HG02870 (cell line): ENCODE measurements around the gene PALMD.

Source experiments
- ATAC-seq: cut with Tn5 transposase; IDR thresholded peaks from one replicate; pipeline ENCODE4 v1.9.1; 2021; ENCODE audit warnings: mild to moderate bottlenecking, moderate library complexity; ENCODE audit not compliant: unreplicated experiment

Gene PALMD

DNA sequence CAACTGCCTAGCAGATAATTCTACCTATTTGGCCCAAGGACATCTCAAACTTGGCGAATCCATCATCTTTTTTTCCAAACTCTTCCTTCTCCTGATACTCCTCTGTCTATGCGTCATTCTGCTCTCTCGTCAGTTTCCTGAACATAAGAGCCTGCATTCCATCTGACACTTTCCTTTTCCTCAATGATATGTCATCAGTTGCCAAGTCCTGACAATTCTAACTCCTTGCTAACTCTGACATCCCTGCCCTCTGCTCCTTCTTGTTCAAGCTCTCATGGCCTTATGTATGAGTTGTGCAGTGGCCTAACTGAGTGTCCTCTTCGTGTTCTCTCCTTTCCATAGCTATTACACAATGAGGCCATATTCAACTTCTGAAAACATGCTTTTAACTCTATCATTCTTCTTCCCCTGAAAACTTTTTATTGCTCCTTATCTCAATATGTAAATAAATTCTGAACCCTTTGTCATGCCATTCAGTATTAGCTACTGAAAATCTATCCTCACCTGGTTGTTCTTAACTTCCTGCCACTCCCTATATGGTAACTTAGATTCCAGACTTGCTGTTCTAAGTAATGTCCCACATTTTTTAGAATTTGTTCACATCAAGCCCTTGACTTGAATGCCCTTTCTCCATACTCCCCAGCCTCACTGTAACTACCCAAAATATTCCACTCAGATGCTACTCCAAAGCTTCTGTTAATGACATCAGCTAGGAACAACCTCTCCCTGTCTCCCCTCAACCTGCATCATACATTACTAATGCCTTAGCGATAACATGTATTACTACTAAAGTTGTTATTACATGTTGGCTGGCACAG lies 11.5 kb downstream of the PALMD start:
- no peak for ATAC-seq

DNA sequence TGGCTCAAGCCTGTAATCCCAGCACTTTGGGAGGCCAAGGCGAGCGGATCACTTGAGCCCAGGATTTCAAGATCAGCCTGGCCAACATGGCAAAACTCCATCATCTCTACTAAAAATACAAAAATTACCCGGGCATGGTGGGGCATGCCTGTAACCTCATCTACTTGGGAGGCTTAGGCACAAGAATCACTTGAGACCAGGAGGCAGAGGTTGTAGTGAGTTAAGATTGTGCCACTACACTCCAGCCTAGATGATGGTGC lies 12.0 kb downstream of the PALMD start:
- no peak for ATAC-seq

DNA sequence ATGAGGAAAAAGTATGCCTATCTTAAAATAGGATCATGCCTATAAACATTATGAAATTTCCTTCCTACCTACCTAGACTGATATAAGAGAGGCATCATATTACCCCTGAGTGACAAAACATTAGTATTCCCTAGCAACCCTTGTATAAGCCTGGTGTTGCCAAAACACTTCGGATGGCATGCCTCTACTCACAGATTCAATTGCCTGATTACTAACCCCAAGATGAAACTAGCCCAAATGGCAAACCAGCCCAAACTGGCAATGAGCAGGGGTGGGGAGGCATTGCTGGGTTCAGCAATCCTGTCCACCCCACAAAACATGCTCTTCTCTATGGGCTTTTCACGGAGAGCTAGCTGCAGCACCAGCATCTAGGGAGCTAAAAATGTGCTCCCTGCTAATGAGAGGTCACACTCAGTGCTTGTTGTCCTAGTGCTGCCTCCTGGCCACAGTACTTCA lies 13.9 kb downstream of the PALMD start:
- no peak for ATAC-seq

DNA sequence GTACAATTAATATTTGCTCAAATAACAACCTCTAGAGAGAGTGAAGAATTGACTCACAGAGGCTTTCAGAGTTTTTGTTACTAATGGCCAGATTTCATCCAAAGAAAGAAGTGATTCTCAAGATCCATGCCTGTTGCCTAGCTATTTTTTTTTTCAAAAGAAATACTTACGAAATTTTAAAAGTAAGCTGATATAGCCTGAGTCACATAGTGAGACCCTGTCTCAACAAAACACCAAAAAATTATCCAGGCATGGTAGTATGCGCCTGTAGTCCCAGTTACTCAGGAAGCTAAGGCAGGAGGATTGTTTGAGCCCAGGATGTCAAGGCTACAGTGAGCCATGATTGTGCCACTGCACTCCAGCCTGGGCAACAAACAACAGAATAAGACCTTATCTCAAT lies 14.6 kb downstream of the PALMD start:
- no peak for ATAC-seq

DNA sequence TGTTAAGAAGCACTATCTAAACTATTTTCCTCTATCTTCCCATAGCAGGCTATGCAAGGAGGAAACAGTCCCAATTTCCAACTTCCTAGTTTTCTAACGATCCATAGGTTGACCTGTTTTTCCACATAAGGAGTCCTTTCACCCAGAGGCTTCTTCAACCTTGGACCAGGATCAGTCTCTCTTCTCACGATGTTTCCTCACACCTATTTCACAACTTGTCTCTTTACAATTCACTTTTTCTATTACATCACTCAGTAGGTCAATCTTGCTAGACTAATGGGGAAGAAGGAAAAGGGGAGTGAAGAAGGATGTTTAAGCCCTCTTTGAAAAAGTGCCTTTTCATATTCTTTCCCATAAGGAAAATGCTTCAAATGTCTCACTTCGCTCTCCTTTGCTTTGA lies 15.9 kb downstream of the PALMD start:
- no peak for ATAC-seq

DNA sequence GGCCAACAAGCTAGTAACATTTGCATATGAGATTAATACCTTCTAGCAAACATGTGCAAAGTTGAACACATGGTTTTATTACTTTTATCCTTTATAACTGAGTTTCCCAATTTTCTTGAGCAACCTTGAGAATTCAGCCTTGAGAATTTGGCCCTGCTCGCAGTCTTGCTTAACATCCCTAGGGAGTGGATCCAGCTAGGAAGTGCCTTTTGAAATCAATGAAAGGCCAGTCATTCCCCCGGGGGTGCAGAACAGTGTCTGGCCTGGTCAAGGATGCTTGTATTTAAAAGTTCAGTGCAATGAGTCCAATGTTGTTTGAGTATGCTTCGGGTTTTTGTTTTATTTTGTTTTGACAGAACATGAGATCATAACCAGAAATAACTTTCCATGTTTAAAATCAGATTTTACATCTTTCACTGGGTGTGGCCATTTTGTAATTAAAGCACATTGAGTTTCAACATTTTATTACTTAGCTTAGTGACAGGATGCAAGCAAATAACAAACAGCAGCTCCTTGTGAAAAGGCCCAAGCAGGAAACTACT lies 16.7 kb downstream of the PALMD start:
- ATAC-seq, result no peak

DNA sequence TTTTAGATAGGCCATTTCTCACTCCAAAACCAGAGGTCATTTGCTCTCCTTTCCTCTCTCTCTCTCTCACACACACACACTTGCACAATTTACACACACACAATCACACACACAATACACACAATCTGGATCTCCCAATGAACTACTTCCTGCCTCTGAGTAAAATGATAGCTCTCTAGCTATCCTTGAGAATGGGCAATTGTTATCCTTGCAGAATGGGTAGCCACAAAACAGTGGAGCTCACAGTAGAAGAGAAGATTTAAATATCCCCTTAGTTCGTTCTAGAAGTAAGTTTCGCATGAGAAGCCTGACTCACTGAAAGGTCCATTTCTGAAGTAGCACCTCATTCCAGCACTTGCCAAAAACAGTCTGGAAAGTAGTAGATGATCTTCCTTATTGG lies 17.6 kb downstream of the PALMD start:
- ATAC-seq, result no peak

DNA sequence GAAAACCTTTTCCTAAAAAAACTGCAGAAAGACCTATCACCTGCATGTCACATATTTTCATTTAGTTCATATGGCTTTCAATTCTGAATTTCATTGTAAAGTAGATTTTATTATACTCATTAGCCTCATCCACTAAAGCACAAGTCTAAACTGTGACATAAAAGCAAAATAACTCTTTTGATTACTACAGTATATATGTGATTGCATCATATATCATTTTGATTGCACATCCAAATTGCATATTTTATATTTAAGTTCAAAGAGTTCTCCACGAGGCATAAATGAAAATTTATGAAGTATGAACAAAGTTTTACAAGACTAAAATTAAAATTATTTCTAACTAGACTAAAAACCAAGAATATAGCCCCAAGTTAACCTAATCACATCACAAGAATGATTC lies 19.3 kb downstream of the PALMD start:
- no peak for ATAC-seq

DNA sequence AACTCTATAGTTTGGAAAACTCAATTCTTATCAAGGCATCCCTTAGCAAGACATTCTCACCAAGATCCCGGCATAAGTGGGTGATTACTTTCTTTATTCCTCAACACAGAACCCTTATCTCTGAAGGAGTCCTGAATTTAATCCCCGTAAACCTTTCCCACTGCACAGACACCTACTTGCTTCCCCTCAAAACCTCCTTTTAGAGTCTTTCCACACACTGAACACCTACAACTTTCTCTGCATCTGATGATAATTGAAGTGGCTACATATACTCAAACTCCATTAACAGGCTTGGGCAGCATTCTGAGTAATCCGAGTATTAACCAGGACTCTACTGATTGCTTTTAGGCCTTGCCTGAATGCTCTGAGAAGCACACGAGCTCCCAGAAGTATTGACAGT lies 23.5 kb downstream of the PALMD start:
- no peak for ATAC-seq

DNA sequence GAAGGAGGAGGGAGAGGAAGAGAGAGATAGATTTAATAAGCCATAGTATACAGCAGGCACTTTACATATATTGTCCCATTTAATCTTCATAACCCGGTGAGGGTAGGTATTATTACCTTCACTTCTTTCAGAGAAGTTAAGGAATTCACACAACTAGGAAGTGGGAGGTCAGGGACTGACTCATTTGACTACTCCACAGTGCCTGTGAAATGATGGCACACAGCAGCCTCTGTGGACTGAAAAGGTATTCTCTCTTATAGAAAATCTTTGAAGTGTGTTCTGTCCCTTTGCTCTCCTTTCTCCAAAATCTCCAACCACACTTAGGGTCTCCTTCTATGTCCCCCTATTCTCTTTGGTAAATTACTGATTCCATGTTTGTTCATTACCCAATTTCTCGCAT lies 23.9 kb downstream of the PALMD start:
- ATAC-seq, result no peak

DNA sequence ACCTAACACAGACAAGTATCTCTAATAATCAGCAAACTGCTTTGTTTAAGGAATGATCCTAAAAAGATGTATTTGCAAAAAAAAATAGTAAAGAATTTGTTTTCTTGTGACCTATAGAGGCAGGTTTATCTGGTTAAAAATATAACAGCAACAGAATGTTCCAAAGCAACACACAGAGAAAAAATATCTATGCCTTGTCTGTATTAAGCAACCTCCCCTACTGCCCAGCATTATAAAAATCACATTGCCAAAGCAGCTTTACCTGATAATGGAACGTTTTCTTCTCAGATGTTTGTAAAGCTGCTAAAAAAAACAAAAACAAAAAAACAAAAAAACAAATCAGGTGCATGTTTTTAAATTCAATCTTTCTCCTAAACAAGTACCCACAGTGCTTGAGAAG lies 24.7 kb downstream of the PALMD start:
- ATAC-seq, result no peak

DNA sequence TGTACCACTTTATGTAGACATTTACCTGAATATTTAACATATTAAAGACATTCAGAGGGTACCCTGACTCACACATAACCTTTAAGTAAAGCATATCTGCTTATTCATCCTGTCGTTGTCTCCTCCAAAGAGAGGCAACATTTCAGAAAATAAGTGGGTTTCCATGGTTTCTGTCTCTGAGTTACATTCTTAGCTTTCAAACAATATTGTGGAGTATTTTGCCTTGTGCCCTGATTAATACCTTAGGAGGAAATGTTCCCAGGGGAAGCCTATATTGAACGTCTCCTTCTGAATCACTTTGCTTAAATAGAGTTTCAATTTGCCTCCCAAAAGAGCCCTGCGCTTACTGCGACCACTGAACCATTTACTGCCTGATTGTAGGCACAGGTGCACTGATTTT lies 26.1 kb downstream of the PALMD start:
- ATAC-seq, result no peak

DNA sequence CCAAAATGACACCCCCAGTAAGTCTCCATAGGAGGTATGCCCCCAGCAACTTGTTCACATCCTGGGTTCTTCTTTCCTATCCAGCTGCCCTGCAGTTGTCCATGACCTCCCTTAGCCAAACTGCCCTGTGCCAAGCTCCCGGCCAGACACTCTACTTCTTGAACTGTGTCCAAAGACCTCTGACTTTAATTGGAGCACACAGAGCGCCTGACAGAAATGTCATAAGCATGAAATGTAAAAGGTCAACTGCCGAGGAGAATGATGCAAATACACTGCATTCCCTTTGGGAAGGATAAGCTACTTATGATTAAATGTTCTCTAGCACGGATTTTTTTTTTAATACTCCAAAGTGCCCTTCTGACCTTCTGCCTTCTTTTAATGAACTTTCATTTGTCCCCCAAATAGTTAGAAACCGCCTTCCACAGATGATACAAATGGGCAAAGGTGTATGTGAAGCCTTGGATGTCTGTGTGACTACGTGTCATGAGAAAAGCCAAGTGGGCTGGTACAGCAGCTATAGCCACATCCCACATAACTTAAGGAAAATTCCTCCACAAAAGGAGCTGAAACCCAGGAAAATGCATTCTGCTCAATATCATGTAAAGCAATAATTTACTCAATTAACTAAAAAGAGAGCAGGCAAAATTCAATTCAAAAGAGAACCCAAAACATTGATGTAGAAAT lies 26.8 kb downstream of the PALMD start:
- ATAC-seq, result no peak

DNA sequence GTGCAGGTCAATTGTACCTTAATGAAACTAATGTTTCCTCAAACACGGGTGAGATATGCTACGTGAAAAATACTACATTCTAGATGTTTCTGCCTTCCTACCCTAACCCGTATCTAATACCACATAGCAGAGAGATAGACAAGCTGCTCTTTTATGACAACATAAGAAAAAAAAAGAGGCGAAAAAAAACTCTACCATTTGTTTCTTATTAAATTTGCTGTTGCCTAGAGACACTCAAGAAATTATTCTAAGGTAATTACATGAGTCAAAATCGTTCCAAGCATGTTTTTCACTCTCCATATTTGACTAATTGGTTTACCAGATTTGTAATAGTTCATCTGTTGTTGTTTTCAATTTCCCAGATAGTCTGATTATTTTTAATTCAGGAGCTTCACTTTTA lies 27.4 kb downstream of the PALMD start:
- ATAC-seq, result no peak

DNA sequence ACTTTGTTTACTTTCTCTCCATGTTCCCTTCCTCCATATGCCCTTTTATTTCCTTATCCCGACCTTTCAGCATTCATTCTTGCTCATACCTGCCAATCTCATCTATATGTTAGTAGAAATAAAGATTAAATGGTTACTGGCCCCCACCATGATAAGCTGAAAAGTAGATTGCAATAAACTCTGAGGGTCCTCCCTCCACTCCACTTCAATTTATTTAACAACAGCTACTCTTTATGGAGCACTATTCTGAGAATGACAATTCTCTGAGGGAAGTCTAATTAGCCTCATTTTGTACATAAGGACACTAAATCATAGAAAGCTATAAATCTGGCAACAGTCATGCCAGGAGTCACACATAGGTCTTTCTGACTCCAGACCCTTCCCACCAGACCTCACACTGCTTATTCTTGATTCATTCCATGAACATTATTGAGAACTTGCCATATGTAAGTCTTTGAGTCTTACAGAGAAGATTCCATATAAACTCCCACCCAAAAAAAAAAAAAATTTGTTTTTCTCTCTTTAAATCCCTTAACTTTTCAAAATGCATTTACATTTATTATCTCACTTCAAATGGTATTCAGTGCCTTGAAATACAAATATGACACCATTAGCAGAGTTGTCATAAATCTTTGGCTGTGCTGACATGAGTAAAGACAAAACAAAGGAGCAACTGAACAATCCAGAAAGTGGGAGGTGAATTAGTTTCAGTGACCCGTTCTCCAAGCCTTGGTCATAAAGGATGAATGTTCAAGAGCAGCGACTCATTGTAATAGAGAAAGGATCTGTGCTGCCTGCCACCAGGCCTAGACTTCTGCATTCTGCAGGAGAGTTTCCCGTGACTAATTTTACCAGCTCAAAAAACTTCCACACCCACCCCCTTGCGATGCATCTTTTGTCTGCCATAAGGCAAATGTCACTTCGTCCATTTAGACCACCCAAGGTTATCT lies 28.5 kb downstream of the PALMD start:
- no peak for ATAC-seq

DNA sequence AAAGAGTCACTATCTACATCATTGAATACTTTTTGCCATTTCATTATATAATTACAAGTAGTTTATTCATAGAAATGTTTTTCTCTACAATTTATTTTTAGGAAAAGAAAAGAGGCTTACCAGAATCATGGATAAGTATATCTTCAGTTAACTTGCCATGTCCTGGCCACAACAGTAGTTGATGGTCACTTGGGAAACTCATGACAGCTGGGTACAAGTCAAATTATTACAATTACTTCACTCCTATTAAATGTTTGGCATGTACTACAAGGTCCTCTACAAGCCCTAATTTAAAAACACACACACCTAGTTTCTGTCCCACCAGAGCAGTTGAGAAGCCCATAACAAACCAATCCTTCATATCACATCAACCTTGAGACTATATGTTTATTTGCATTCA lies 29.4 kb downstream of the PALMD start:
- ATAC-seq, result no peak

DNA sequence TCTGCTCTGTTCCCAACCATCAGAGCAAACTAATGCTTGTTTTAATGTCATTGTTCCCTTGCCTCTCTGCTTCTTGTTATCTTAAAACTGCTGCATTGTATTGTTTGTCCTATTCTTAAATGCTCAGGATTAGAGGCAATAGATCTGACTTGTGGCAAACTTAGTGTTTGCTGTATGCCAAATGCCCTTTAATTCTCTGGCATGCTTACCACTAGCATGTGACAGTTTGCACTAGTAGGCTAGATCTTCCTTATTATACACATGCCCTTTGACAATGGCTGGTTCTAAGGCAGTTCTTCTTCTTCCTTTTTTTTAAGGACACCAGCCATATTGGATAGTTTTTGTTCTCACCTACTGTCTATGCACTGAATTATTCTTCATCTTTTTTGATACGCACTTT lies 30.1 kb downstream of the PALMD start:
- no peak for ATAC-seq

DNA sequence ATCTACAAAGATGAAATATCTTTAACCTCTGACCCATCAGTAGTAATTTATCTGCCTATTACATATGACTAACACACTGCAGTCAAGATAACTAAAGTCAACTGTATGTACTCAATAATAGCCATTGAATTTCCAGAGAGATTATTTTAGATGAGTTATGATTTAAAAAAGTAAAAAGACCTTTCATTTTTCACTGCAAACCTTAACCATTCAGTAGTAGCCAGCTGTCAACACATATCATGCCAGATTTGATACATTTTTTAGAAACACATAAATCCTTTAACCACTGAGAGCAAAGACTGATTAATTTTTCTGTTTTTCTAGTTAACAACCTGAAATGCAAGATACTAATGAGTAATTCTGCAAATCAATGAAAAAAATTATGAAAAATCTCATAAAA lies 31.0 kb downstream of the PALMD start:
- ATAC-seq, result no peak

DNA sequence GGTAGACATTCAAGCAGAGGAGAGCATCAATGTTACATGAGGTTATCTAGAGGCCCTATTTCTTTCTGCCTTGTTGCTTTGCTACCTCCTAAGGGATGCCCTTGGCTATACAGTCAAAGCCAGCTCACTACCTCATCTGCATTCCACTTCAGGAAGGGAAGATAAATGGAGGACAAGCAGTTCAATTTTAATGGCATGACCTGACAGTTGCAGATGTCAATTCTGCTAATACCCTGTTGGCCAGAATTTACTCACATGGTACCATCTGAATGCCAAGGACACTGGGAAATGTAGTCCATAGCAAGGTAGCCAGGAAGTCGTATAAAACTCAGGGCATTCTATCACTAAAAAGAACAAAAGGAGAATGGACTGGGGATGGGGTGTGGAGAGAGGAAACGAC lies 31.5 kb downstream of the PALMD start:
- ATAC-seq, result no peak

DNA sequence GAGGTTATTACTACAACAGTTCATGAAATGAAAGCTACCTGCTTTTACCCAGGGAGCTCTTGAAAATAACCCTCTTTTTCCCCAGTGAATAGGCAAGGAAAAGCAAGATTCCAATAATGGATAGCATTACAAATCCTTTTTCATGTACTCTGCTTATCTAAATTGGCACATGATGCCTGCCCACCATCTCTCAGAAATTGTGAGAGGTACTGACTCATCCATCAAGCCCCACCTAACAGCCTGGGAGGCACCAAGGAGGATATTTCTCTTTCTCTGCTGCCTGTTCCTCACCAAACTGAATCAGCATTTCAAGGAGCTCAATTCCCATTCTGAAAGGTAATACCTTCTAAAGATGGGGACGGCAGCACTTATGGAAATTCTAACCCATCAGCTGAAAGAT lies 34.4 kb downstream of the PALMD start:
- ATAC-seq, result no peak

DNA sequence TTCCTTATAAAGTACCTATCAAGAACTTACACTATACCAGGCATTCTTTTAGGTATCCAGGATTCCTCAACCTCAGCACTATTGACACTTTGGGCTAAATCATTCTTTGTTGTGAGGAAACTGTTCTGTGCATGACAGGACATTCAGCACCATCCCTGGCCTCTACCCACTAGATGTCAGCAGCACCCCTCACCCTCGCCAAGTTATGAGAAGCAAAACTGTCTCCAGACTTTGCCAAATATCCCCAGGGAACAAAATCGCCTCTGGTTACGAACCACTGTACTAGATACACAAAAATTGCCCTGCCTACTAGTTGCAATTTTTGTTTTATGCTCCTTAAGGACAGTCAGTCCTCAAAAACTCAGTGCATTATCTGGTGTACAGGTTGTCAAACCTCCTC lies 35.7 kb downstream of the PALMD start:
- ATAC-seq, result no peak
